Lung (tissue), 12 donors: ENCODE measurements around the gene G6PC2. TPM values are rescaled to one million over a fixed set of nuclear protein-coding genes. Genes with fewer than 3 reads are reported as not detected.

Experiments used
- ATAC-seq: fragments of 200-7000 bp; cut with Tn5 transposase; one replicate; pipeline ENCODE4 v1.9.1; 2020; ENCODE audit warnings: moderate number of reproducible peaks; ENCODE audit not compliant: insufficient read depth, low FRiP score
- DNase-seq, 3 donors: peaks; one replicate each; pipeline ENCODE4 v3.0.0-alpha.2; 2013 to 2017
- H3K27ac ChIP-seq, 2 donors: one replicate each; pipeline ENCODE4 v1.5.1; 2013; ENCODE audit warnings: mild to moderate bottlenecking in 2 of 2, moderate library complexity in 2 of 2, control low read depth in 1 of 2, inconsistent platforms in 1 of 2, low read depth in 1 of 2, low read length in 1 of 2
- H3K27me3 ChIP-seq, 3 donors: one replicate each; pipeline ENCODE4 v1.5.1; 2013; ENCODE audit warnings: low read length in 2 of 3; ENCODE audit not compliant: control insufficient read depth in 3 of 3, insufficient read depth in 3 of 3
- H3K36me3 ChIP-seq, 4 donors: one replicate each; pipeline ENCODE4 v1.5.1; 2013; ENCODE audit warnings: low read length in 4 of 4, mild to moderate bottlenecking in 1 of 4, moderate library complexity in 1 of 4; ENCODE audit not compliant: control insufficient read depth in 4 of 4, insufficient read depth in 4 of 4
- H3K4me1 ChIP-seq, 5 donors: one replicate each; pipeline ENCODE4 v1.5.1; 2013; ENCODE audit warnings: low read length in 5 of 5, mild to moderate bottlenecking in 2 of 5, moderate library complexity in 1 of 5; ENCODE audit not compliant: control insufficient read depth in 5 of 5, insufficient read depth in 5 of 5
- H3K4me3 ChIP-seq: one replicate; pipeline ENCODE4 v1.5.1; 2013; ENCODE audit warnings: mild to moderate bottlenecking, control low read depth, moderate library complexity
- H3K9ac ChIP-seq, 2 donors: one replicate each; pipeline ENCODE4 v1.5.1; 2013; ENCODE audit warnings: low read length in 2 of 2, control low read depth in 1 of 2; ENCODE audit not compliant: insufficient read depth in 1 of 2
- H3K9me3 ChIP-seq, 4 donors: one replicate each; pipeline ENCODE4 v1.5.1; 2013; ENCODE audit warnings: low read length in 3 of 4, mild to moderate bottlenecking in 1 of 4, moderate library complexity in 1 of 4; ENCODE audit not compliant: control insufficient read depth in 4 of 4, insufficient read depth in 3 of 4
- CTCF ChIP-seq: IDR thresholded peaks from 2 replicates; pipeline ENCODE4 v1.5.1; 2012; ENCODE audit warnings: mild to moderate bottlenecking; ENCODE audit errors: control extremely low read depth, extremely low read depth
- WGBS, 2 donors: extraction: QIAGEN DNeasy Blood & Tissue Kit; methylation state at CpG; one replicate each; pipeline ENCODE4 v1.1.7; 2013; 5-methylcytosine and 5-hydroxymethylcytosine counted together
- polyA plus RNA-seq, 2 donors: library from polyadenylated mRNA; stranded (reverse); fragments of 200-250 nt; gene quantifications; one replicate each; pipeline ENCODE4 v1.2.1, GENCODE V29; 2013
- total RNA-seq, 2 donors: library from RNA; depleted of rRNA in 1 of 2; stranded (reverse); fragments of >200 nt in 1 of 2; gene quantifications; one replicate each; pipeline ENCODE4 v1.2.1, GENCODE V29; 2014 to 2021
- donor health status: control.
- donor health status: control.
- donor health status: Bipolar disorder and iron deficiency.
- donor health status: healthy.
- donor health status: DM: yes; HTN: yes; CAD: no.

Gene G6PC2
- total and polyA plus RNA-seq, 4 donors, result 0.01 to 0.37 (median 0.08) TPM; not detected in 1

GRCh38 chr2:168935810-168936581 is 34.9 kb downstream of the G6PC2 start:
- Histone ChIP-seq H3K36me3 (no peaks in the 10 kb centered on the region), H3K9me3 (no peaks in the 10 kb centered on the region), H3K27me3 (no peaks in the 10 kb centered on the region), H3K4me3 (no peak overlapping the region), H3K9ac (no peak overlapping the region), H3K4me1 (no peaks in the 10 kb centered on the region), H3K27ac (no peak overlapping the region)
- no peak for DNase-seq
- no peak for TF ChIP-seq CTCF
- no peak for ATAC-seq
- WGBS, 2 donors, result 51 to 70% methylated on average over 14 of the region's 14 CpGs

- WGBS, 2 donors, result 87 to 88% methylated on average over 1 of the region's 1 CpG
- TF ChIP-seq CTCF, result no peak
- ATAC-seq (no peak), DNase-seq (no peak)
- Histone ChIP-seq H3K4me1 (no peaks in the 10 kb centered on the region), H3K27ac (no peak overlapping the region), H3K27me3 (no peaks in the 10 kb centered on the region), H3K36me3 (no peaks in the 10 kb centered on the region), H3K4me3 (no peak overlapping the region), H3K9ac (no peak overlapping the region), H3K9me3 (no peaks in the 10 kb centered on the region)
Measured at GRCh38 chr2:168939061-168939460, 38.0 kb downstream of the G6PC2 start.

- ATAC-seq, result no peak
- DNase-seq, result no peak
- WGBS, 2 donors, result 89 to 96% methylated on average over 4 of the region's 4 CpGs
Measured at GRCh38 chr2:168939918-168940317, 38.8 kb downstream of the G6PC2 start.

More at GRCh38 chr2:168939918-168940317, 38.8 kb downstream of the G6PC2 start:
- H3K9ac ChIP-seq, result no peak overlapping the region
- H3K4me1 ChIP-seq, result no peaks in the 10 kb centered on the region
- H3K4me3 ChIP-seq, result no peak overlapping the region
- no peaks in the 10 kb centered on the region for H3K9me3 ChIP-seq
- H3K27me3 ChIP-seq, result no peaks in the 10 kb centered on the region
- H3K27ac ChIP-seq, result no peak overlapping the region
- H3K36me3 ChIP-seq, result no peaks in the 10 kb centered on the region
- no peak for TF ChIP-seq CTCF
